HepG2 (cell line): ENCODE results near the gene PRIMA1. TPM values are rescaled to one million over a fixed set of nuclear protein-coding genes. Genes with fewer than 3 reads are reported as not detected.

Experiments
- ATAC-seq: fragments of 200-7000 bp; cut with Tn5 transposase; 3 replicates; pipeline ENCODE4 v1.9.1; 2020; ENCODE audit warnings: mild to moderate bottlenecking, moderate library complexity
- BruUV-seq: library from RNA; stranded (reverse); fragments of 400-500 nt; replicated peaks from 2 replicates; lab custom pipeline; 2021; lab: Mats Ljungman, UMichigan
- CTCF ChIA-PET: fragments of 300-600 bp; formaldehyde crosslinking; extraction: SDS; loops from one replicate; lab custom pipeline; 2021; ENCODE audit warnings: low total read pairs, inconsistent platforms, low intra/inter-chr PET ratio; lab: Yijun Ruan, JAX
- POLR2A ChIA-PET: fragments of 350-600 bp; sonication (Branson Sonifier 250); formaldehyde crosslinking; loops from one replicate; lab custom pipeline; 2020; ENCODE audit warnings: antibody characterized with exemption, inconsistent platforms; lab: Yijun Ruan, JAX
- DNase-seq: peaks from one replicate; pipeline ENCODE4 v3.0.0-alpha.2; 2015; ENCODE audit warnings: low spot score
- FAIRE-seq: peaks from 3 replicates; lab custom pipeline; 2011; peaks lifted over from hg19 to GRCh38; lab: Jason Lieb, UNC
- H2AFZ ChIP-seq: one replicate; pipeline ENCODE4 v1.6.1; 2011; ENCODE audit warnings: low read length, inconsistent platforms
- H3K27ac ChIP-seq: fragments of 300-600 bp; 3 replicates; pipeline ENCODE4 v1.8.0; 2011; ENCODE audit warnings: mixed run types, mild to moderate bottlenecking, mixed read lengths, low read length, inconsistent platforms; ENCODE audit not compliant: insufficient read depth; ENCODE audit errors: extremely low read length
- H3K27me3 ChIP-seq, 2 experiments: fragments of 200-600 bp in 1 of 2; 2 replicates in 1 of 2; 3 replicates in 1 of 2; pipeline versions ENCODE4 v1.6.0 to v1.8.0; 2011; ENCODE audit warnings: low read length in 2 of 2, mild to moderate bottlenecking in 2 of 2, moderate library complexity in 2 of 2, inconsistent platforms in 1 of 2; ENCODE audit not compliant: insufficient read depth in 2 of 2, control insufficient read depth in 1 of 2
- H3K36me3 ChIP-seq, 2 experiments: fragments of 200-600 bp in 1 of 2; replicated peaks in 1 of 2; 2 replicates in 1 of 2; 3 replicates in 1 of 2; pipeline versions ENCODE4 v1.5.1 to v1.8.0; 2011; ENCODE audit warnings: low read length in 2 of 2, inconsistent platforms in 1 of 2; ENCODE audit not compliant: insufficient read depth in 2 of 2, control insufficient read depth in 1 of 2
- H3K4me1 ChIP-seq: 2 replicates; pipeline ENCODE4 v1.5.1; 2012; ENCODE audit warnings: low read length, inconsistent platforms; ENCODE audit not compliant: insufficient read depth
- H3K4me2 ChIP-seq: 2 replicates; pipeline ENCODE4 v1.6.0; 2011; ENCODE audit warnings: low read depth, low read length, inconsistent platforms
- H3K4me3 ChIP-seq, 3 experiments: fragments of 200-600 bp in 1 of 3; sonication (generic), shearing (Covaris generic) in 1 of 3; replicated peaks in 1 of 3; 2 replicates each; pipeline ENCODE4 v1.5.1; 2011 to 2016; ENCODE audit warnings: low read length in 3 of 3, inconsistent platforms in 2 of 3, low read depth in 2 of 3, mild to moderate bottlenecking in 2 of 3, control low read depth in 1 of 3, mixed read lengths in 1 of 3; ENCODE audit not compliant: insufficient read depth in 1 of 3
- H3K79me2 ChIP-seq: one replicate; pipeline ENCODE4 v1.6.1; 2011; ENCODE audit warnings: low read length, inconsistent platforms; ENCODE audit not compliant: insufficient read depth
- H3K9ac ChIP-seq: 2 replicates; pipeline ENCODE4 v1.6.0; 2011; ENCODE audit warnings: mild to moderate bottlenecking, low read depth, low read length, inconsistent platforms; ENCODE audit not compliant: insufficient read depth
- H3K9me3 ChIP-seq: 2 replicates; pipeline ENCODE4 v1.5.1; 2012; ENCODE audit warnings: mild to moderate bottlenecking, low read length
- H4K20me1 ChIP-seq: 2 replicates; pipeline ENCODE4 v1.6.0; 2011; ENCODE audit warnings: inconsistent platforms, mild to moderate bottlenecking, low read length, moderate library complexity; ENCODE audit not compliant: insufficient read depth
- ARHGAP35 ChIP-seq: sonication (generic); formaldehyde crosslinking; IDR thresholded peaks from 2 replicates; pipeline ENCODE4 v1.9.0; 2022; ENCODE audit warnings: mild to moderate bottlenecking, inconsistent platforms, moderate library complexity, missing genetic modification reagents, borderline replicate concordance
- ATRX ChIP-seq: sonication (generic); formaldehyde crosslinking; IDR thresholded peaks from 2 replicates; pipeline ENCODE4 v1.4.0; 2020; ENCODE audit warnings: missing genetic modification reagents, borderline replicate concordance
- CBFB ChIP-seq: sonication (generic); formaldehyde crosslinking; IDR thresholded peaks from 2 replicates; pipeline ENCODE4 v1.4.0; 2020; ENCODE audit warnings: missing genetic modification reagents
- CCDC6 ChIP-seq: sonication (generic); formaldehyde crosslinking; IDR thresholded peaks from 2 replicates; pipeline ENCODE4 v1.8.1; 2022; ENCODE audit warnings: mild to moderate bottlenecking, missing genetic modification reagents, moderate library complexity
- KMT2B ChIP-seq: IDR thresholded peaks from 2 replicates; pipeline ENCODE4 v1.6.1; 2016; ENCODE audit warnings: missing genetic modification reagents, missing compliant biosample characterization
- PAWR ChIP-seq: sonication (generic); formaldehyde crosslinking; IDR thresholded peaks from 2 replicates; pipeline ENCODE4 v1.4.0; 2020; ENCODE audit warnings: missing genetic modification reagents, mild to moderate bottlenecking, borderline replicate concordance
- PTBP1 ChIP-seq: fragments of 200-400 bp; formaldehyde crosslinking; IDR thresholded peaks from 2 replicates; pipeline ENCODE4 v1.6.1; 2018; ENCODE audit warnings: low read length, low read depth; ENCODE audit not compliant: poor library complexity, severe bottlenecking
- RAD51 ChIP-seq: fragments of 450-650 bp; IDR thresholded peaks from 2 replicates; pipeline ENCODE4 v1.6.1; 2016; ENCODE audit warnings: borderline replicate concordance
- RARA ChIP-seq: IDR thresholded peaks from 2 replicates; pipeline ENCODE4 v1.6.1; 2016; ENCODE audit warnings: missing genetic modification reagents, missing compliant biosample characterization
- SMARCE1 ChIP-seq: fragments of 450-650 bp; IDR thresholded peaks from 2 replicates; pipeline ENCODE4 v1.6.1; 2017; ENCODE audit warnings: borderline replicate concordance
- SOX5 ChIP-seq: IDR thresholded peaks from 2 replicates; pipeline ENCODE4 v1.6.1; 2016; ENCODE audit warnings: borderline replicate concordance
- SP4 ChIP-seq: sonication (generic); formaldehyde crosslinking; IDR thresholded peaks from 2 replicates; pipeline ENCODE4 v1.8.1; 2023; ENCODE audit warnings: mild to moderate bottlenecking, missing genetic modification reagents
- TMF1 ChIP-seq: sonication (generic); formaldehyde crosslinking; IDR thresholded peaks from 2 replicates; pipeline ENCODE4 v1.8.1; 2022; ENCODE audit warnings: low read depth, missing genetic modification reagents
- ZC3H13 ChIP-seq: sonication (generic); formaldehyde crosslinking; IDR thresholded peaks from 2 replicates; pipeline ENCODE4 v1.8.1; 2023; ENCODE audit warnings: mild to moderate bottlenecking, missing genetic modification reagents, moderate library complexity
- ZNF263 ChIP-seq: sonication (generic); formaldehyde crosslinking; IDR thresholded peaks from 2 replicates; pipeline ENCODE4 v1.4.0; 2020; ENCODE audit warnings: missing genetic modification reagents
- ZNF546 ChIP-seq: sonication (generic); formaldehyde crosslinking; conservative IDR thresholded peaks from 2 replicates; pipeline ENCODE4 v1.8.1; 2023; ENCODE audit warnings: mild to moderate bottlenecking, missing genetic modification reagents
- ZNF562 ChIP-seq: sonication (generic); formaldehyde crosslinking; IDR thresholded peaks from 2 replicates; pipeline ENCODE4 v1.8.0; 2022; ENCODE audit warnings: missing genetic modification reagents, borderline replicate concordance
- ZNF782 ChIP-seq: sonication (generic); formaldehyde crosslinking; IDR thresholded peaks from 2 replicates; pipeline ENCODE4 v1.4.0; 2020; ENCODE audit warnings: missing genetic modification reagents, mild to moderate bottlenecking, borderline replicate concordance
- WGBS: methylation state at CpG from one replicate; pipeline ENCODE4 v1.1.6; 2017; ENCODE audit warnings: low lambda C conversion rate; 5-methylcytosine and 5-hydroxymethylcytosine counted together
- in situ Hi-C: cut with HindIII; loops from 2 replicates; pipeline ENCODE4 v1.10.0; 2017; ENCODE audit warnings: low pct_unique_long_range_greater_than_20kb; ENCODE audit not compliant: extremely low pct_ligation_motif_present
- intact Hi-C: fragments of 100-400 bp; cut with micrococcal nuclease; formaldehyde crosslinking; loops from one replicate; pipeline ENCODE4 v1.10.0; 2022; ENCODE audit not compliant: unreplicated experiment
- polyA plus RNA-seq, 8 experiments: library from polyadenylated mRNA; depleted of rRNA in 3 of 8; stranded (reverse) in 7 of 8; unstranded in 1 of 8; fragments of >200 nt; fragmentation: Illumina TruSeq in 4 of 8; extraction: Trizol in 4 of 8; gene quantifications; 2 replicates each; pipeline versions ENCODE4 v1.2.1 to v1.2.3, GENCODE V29; 2011 to 2016; ENCODE audit warnings: low read depth in 4 of 8, missing spikeins in 1 of 8, mixed read lengths in 1 of 8; ENCODE audit not compliant: insufficient read depth in 1 of 8
- total RNA-seq, 5 experiments: library from RNA; depleted of rRNA; stranded (reverse); fragments of >200 nt; fragmentation: Illumina TruSeq; extraction: Trizol; gene quantifications; 2 replicates each; pipeline ENCODE4 v1.2.3, GENCODE V29; 2016; ENCODE audit warnings: low read depth in 1 of 5
- TF ChIP-seq, protein P1 (sequence below): sonication (generic); formaldehyde crosslinking; IDR thresholded peaks from 2 replicates; pipeline ENCODE4 v1.4.0; 2020; ENCODE audit warnings: mild to moderate bottlenecking, missing genetic modification reagents
- TF ChIP-seq, protein P2 (sequence below): sonication (generic); formaldehyde crosslinking; IDR thresholded peaks from 2 replicates; pipeline ENCODE4 v1.8.0; 2022; ENCODE audit warnings: missing genetic modification reagents, low read depth, mild to moderate bottlenecking, borderline replicate concordance

PRIMA1 gene
- total and polyA plus RNA-seq, 2 of the 13 experiments (the other 11 are each of a cell fraction or from before 2014, with no cell fraction given), result 2.4 to 3.2 TPM

DNA sequence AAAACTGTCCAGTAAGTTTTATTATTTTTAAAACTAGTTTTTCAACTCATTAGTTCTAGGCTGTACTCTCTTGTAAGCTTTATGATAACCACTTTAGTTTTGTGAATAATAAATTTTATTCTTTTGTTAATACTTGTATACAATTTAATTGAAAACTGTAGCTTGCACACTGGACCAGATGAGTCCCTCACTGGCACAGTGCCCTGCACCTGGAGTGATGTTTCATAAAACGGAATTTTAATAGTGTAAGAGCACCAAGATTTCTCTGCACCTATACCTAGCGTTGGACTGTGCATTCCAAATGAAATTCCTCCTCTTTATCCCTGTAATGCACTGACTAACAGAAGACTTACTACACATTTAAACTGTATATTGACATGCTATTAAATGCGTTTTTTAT, 80.8 kb downstream of the PRIMA1 start (continued):
- TF ChIP-seq, protein P1, sequence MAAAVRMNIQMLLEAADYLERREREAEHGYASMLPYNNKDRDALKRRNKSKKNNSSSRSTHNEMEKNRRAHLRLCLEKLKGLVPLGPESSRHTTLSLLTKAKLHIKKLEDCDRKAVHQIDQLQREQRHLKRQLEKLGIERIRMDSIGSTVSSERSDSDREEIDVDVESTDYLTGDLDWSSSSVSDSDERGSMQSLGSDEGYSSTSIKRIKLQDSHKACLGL (CRISPR knock-in tag), result no peak
- TF ChIP-seq ZNF562 (CRISPR knock-in tag) (no peak), SOX5 (CRISPR knock-in tag) (no peak), RAD51 (no peak), ZNF263 (CRISPR knock-in tag) (no peak), KMT2B (CRISPR knock-in tag) (no peak), ARHGAP35 (CRISPR knock-in tag) (no peak)

DNA sequence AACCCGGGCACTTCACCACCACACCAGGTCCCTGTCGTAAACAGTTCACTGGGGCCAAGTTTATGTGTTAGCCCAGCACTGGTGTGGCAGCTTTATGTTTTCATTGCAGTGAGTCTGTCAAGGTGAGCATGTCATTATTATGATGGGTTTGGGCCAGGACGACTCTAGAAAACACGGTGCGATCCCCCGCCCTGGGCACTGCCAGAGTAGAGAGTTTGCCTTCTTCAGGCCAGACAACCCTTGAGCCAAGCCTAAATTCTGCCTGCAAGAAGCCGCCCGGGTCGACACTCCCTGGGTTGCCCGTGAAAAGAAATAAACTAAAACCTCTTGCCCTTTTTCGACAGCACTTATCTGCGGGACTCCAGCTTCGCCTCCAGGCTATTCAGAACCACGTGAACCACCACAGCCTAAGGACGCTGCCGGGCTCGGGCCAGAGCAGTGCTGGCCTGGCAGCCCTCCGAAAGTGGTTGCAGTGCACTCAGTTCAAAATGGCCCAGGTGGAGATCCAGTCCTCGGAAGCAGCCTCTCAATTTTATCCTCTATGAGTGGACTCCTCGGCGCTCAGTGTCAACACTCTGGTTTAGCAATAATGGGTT, 81.8 kb downstream of the PRIMA1 start:
- Histone ChIP-seq H2AFZ (no peak overlapping the region), H3K9ac (no peak overlapping the region), H3K36me3 (no peaks in the 10 kb centered on the region), H3K4me2 (no peak overlapping the region), H3K4me1 (peaks cover 30% of the 10 kb centered on the region), H3K4me3 (no peak overlapping the region), H3K27me3 (peaks cover 0 to 17% of the 10 kb centered on the region in 2 experiments; a peak in 3 of 5 replicates), H4K20me1 (no peaks in the 10 kb centered on the region), H3K9me3 (no peaks in the 10 kb centered on the region), H3K27ac (no peak overlapping the region), H3K79me2 (no peaks in the 10 kb centered on the region)
- 64% methylated on average over 16 of the region's 21 CpGs for WGBS
- no peak for FAIRE-seq
- CTCF ChIA-PET, result no interaction called here
- no peak for TF ChIP-seq CCDC6 (CRISPR knock-in tag)
- no peak for TF ChIP-seq ZNF546 (CRISPR knock-in tag)
- TF ChIP-seq SP4 (CRISPR knock-in tag), result no peak
- TF ChIP-seq ZNF782, result no peak
- no peak for TF ChIP-seq SMARCE1
- TF ChIP-seq PAWR (CRISPR knock-in tag), result no peak
- TF ChIP-seq TMF1 (CRISPR knock-in tag), result no peak
- TF ChIP-seq ATRX (CRISPR knock-in tag), result no peak
- TF ChIP-seq CBFB, result no peak
- TF ChIP-seq ZNF562 (CRISPR knock-in tag), result no peak
- TF ChIP-seq ZC3H13 (CRISPR knock-in tag), result no peak
- TF ChIP-seq, protein P2, sequence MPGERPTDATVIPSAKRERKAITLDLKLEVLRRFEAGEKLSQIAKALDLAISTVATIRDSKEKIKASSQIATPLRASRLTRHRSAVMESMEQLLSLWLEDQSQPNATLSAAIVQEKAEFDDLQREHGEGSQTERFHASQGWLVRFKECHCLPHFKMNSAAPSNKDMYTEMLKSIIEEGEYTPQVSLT (CRISPR knock-in tag), result no peak
- TF ChIP-seq PTBP1, result no peak
- no peak for TF ChIP-seq RARA (CRISPR knock-in tag)
- DNase-seq, result no peak
- no TSS peak for BruUV-seq
- ATAC-seq, result no peak
- in situ Hi-C loops, result no loop called here
- intact Hi-C loops, result no loop called here
- POLR2A ChIA-PET, result no interaction called here
